ENCODE measurements around the gene ARHGAP42. TPM values are rescaled to one million over a fixed set of nuclear protein-coding genes. Genes with fewer than 3 reads are reported as not detected.

Gene ARHGAP42
- total RNA-seq, 4 donors from 2014 or later: 28.5 to 52.2 (median 40.4) TPM

DNA sequence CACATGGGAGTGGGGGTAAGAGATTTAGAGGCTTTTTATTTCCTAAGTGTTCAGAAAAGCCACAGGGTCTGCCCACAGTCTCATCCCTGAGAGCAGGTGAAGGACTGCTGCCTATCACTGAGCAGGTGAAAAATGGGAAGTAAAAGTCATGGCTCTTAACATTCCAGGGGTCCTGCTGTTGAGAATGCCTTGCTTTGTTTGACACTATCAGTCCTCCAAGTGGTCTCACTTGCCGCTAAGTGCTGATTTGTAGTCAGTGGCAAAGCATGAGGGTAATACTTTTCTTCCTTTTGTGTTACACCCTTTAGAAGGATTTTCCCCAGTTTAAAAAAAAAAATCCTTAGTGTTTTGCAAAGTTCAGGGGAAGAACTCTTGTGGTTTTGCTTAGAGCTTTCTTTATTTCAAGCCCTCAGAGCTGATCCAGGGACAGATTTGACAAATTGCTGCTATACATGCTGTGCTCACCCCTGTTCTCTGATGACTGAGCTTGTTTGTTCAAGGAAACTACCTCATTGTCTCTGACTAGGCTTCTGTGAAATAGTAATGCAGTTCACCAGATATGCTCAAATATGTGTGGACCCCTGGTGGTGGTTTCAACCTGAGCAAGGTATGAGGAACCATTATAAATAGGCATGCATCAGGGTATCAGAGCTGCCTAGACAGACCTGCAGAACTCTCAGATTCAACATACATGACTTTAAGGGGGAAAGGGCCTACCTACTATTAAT is 141.0 kb downstream of the ARHGAP42 start:
- Histone ChIP-seq H3K36me3 (no peaks in the 10 kb centered on the region), H3K4me1 (peaks cover 0 to 82% (median 49%) of the 10 kb centered on the region in 4 donors), H3K4me3 (no peak overlapping the region), H3K9me3 (no peaks in the 10 kb centered on the region), H3K27ac (peak overlapping the region in 1 of 4 donors; percentile 62), H3K27me3 (no peaks in the 10 kb centered on the region)
- no peak for TF ChIP-seq POLR2A (IDR thresholded peaks at IDR 0.05)
- TF ChIP-seq, protein P1, sequence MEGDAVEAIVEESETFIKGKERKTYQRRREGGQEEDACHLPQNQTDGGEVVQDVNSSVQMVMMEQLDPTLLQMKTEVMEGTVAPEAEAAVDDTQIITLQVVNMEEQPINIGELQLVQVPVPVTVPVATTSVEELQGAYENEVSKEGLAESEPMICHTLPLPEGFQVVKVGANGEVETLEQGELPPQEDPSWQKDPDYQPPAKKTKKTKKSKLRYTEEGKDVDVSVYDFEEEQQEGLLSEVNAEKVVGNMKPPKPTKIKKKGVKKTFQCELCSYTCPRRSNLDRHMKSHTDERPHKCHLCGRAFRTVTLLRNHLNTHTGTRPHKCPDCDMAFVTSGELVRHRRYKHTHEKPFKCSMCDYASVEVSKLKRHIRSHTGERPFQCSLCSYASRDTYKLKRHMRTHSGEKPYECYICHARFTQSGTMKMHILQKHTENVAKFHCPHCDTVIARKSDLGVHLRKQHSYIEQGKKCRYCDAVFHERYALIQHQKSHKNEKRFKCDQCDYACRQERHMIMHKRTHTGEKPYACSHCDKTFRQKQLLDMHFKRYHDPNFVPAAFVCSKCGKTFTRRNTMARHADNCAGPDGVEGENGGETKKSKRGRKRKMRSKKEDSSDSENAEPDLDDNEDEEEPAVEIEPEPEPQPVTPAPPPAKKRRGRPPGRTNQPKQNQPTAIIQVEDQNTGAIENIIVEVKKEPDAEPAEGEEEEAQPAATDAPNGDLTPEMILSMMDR (IDR thresholded peaks at IDR 0.05): no peak
- no peak for TF ChIP-seq EP300 (IDR thresholded peaks at IDR 0.05)
- no peak for DNase-seq (ENCODE audit: low spot score in 2 of 2)
- 78 to 100% methylated on average over 1 of the region's 1 CpG for WGBS, 2 donors

DNA sequence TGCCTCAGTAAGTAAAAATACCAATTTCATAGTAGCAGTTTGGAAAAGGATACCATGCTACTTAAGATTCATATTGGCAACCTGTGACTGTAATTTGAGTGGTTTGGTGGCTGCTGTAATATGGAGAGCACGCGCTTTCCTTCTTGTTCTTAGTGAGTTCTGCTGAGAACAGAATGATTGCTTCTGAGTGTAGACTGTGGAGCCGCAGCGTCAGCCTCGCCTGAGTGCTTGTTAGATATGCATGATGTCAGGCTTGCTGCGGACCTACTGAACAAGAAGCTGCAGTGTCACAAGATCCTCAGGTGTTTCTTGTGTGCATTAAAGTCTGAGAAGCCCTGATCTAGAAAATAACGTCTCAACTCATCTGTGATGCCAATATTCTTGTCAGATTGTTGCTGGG is 143.2 kb downstream of the ARHGAP42 start:
- Histone ChIP-seq H3K9me3 (no peaks in the 10 kb centered on the region), H3K27ac (peak overlapping the region in 2 of 4 donors; percentile 58 to 72), H3K36me3 (no peaks in the 10 kb centered on the region), H3K27me3 (no peaks in the 10 kb centered on the region), H3K4me1 (peaks cover 0 to 69% (median 35%) of the 10 kb centered on the region in 4 donors), H3K4me3 (no peak overlapping the region)
- 54 to 60% methylated on average over 6 of the region's 7 CpGs for WGBS, 2 donors
- TF ChIP-seq POLR2A (IDR thresholded peaks at IDR 0.05): no peak
- TF ChIP-seq, protein P1 (IDR thresholded peaks at IDR 0.05): no peak
- no peak for TF ChIP-seq EP300 (IDR thresholded peaks at IDR 0.05)
- DNase-seq (ENCODE audit: low spot score in 2 of 2): no peak

DNA sequence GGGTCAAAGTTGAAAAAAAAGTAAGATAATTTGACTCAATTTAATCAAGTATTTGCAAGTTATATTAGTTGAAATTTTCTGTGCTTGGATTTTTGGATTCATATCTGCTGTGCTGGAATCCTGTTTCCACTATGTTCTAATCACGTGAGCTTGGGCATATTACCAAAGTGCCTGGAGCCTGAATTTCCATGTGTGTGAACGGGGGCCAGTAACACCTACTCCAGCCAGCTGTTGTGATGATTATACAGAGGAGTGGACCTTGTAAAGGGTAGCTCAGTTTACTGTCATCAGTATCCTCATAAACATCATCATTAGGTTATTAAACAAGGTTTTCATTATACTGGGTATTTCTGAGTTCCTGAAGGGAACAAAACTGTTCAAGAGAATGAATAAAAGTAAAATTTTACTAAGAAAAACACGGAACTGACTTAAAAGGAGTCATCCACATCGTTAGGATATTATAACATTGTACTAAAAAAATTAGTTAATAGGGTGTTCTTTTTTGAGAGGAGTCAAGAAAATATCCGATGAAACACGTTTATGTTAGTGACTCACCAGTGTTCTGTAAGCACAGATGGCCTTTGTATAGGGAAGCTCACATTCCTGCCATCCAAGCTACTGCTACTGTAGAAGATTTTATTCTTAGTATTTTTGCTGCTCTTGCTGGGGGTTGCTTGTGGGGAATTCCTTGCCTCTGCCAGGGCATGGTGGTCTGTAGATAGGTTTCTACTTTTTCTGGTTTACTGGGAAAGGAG is 144.1 kb downstream of the ARHGAP42 start:
- Histone ChIP-seq H3K27ac (peak overlapping the region in 2 of 4 donors; percentile 58 to 72), H3K4me1 (peaks cover 0 to 61% (median 30%) of the 10 kb centered on the region in 4 donors), H3K9me3 (no peaks in the 10 kb centered on the region), H3K27me3 (no peaks in the 10 kb centered on the region), H3K36me3 (no peaks in the 10 kb centered on the region), H3K4me3 (no peak overlapping the region)
- WGBS, 2 donors: 17% methylated on average over 6 of the region's 6 CpGs
- DNase-seq (ENCODE audit: low spot score in 2 of 2): peak in 1 of 2 donors; percentile 67
- TF ChIP-seq, protein P1 (IDR thresholded peaks at IDR 0.05): no peak

DNA sequence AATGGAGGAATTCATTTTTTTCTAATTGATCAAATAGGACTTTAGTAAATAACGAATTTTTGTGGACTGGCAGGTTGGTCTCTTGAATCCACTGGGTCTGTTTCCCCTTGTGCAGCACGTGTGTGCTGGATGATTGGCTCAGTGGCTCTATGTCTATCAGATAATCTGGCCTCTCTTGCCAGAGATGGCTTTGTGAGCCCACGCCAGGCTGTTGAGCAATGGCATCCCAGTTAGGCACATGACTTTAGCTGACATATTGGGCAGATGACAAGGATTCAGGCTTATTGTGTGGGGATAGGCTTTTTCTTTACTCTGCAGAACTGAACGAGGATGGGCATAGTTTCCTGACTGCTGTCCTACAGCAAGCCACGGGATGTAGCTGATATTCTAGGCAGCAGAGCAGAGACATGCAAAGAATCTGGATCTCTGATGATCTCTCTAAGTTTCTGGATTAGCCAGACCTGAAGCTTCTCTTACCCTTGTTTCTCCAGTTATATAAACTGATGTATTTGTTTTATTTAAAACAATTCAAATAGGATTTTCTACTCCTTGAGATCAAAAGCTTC is 144.9 kb downstream of the ARHGAP42 start:
- H3K36me3 ChIP-seq: no peaks in the 10 kb centered on the region
- peaks cover 0 to 59% (median 28%) of the 10 kb centered on the region in 4 donors for H3K4me1 ChIP-seq
- no peak for DNase-seq (ENCODE audit: low spot score in 2 of 2)
- H3K27ac ChIP-seq: peak overlapping the region in 2 of 4 donors; percentile 58 to 72
- 45 to 47% methylated on average over 5 of the region's 5 CpGs for WGBS, 2 donors
- peak in 1 of 2 donors; percentile 53 for TF ChIP-seq EP300 (IDR thresholded peaks at IDR 0.05)
- TF ChIP-seq, protein P1 (IDR thresholded peaks at IDR 0.05): no peak
- H3K4me3 ChIP-seq: no peak overlapping the region
- H3K9me3 ChIP-seq: no peaks in the 10 kb centered on the region
- no peaks in the 10 kb centered on the region for H3K27me3 ChIP-seq

DNA sequence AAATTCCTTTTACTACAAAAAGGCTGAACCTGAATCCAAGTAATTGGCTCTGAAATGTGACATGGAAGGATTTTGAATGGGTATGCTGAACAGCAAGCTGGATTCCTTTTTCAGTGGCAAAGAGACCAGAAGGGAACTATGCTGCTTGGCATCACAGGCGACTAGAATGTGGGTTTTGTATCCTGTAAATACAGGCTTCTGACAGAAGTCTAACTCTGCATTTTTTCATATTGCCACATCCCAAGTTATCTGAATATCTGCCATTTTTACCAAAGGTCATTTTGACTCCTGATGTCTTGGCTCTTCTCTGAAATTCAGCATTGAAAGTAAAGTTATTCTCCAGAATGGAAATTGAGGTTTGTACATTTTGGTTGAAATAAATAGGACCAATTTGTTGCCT is 145.7 kb downstream of the ARHGAP42 start:
- TF ChIP-seq POLR2A (IDR thresholded peaks at IDR 0.05) (no peak), EP300 (IDR thresholded peaks at IDR 0.05) (no peak)
- TF ChIP-seq, protein P1 (IDR thresholded peaks at IDR 0.05): no peak
- 44 to 48% methylated on average over 1 of the region's 1 CpG for whole genome bisulfite sequencing, 2 donors
- Histone ChIP-seq H3K9me3 (no peaks in the 10 kb centered on the region), H3K27me3 (no peaks in the 10 kb centered on the region), H3K4me3 (no peak overlapping the region), H3K27ac (peak overlapping the region in 2 of 4 donors; percentile 58 to 72), H3K36me3 (no peaks in the 10 kb centered on the region), H3K4me1 (peaks cover 0 to 53% (median 21%) of the 10 kb centered on the region in 4 donors)
- DNase-seq (ENCODE audit: low spot score in 2 of 2): no peak
